Chondrocyte (in vitro differentiated cells): ENCODE data around the gene RALA. TPM values are rescaled to one million over a fixed set of nuclear protein-coding genes. Genes with fewer than 3 reads are reported as not detected.

Experiments
- DNase-seq: peaks from one replicate; pipeline ENCODE4 v3.0.0; 2021; ENCODE audit warnings: mixed read lengths, low spot score
- H3K27ac Mint-ChIP-seq: one replicate; pipeline ENCODE4 v1.8.0; 2021; ENCODE audit warnings: mild to moderate bottlenecking, moderate library complexity, mixed read lengths; ENCODE audit not compliant: unreplicated experiment
- H3K27me3 Mint-ChIP-seq: 2 replicates; pipeline ENCODE4 v1.8.0; 2021; ENCODE audit warnings: low read depth, mixed read lengths
- H3K36me3 Mint-ChIP-seq: 2 replicates; pipeline ENCODE4 v1.8.0; 2021; ENCODE audit warnings: low read depth, mixed read lengths
- H3K4me1 Mint-ChIP-seq: 2 replicates; pipeline ENCODE4 v1.8.0; 2021; ENCODE audit warnings: low read depth, mild to moderate bottlenecking, mixed read lengths
- H3K4me3 Mint-ChIP-seq: one replicate; pipeline ENCODE4 v1.8.0; 2021; ENCODE audit warnings: mild to moderate bottlenecking, moderate library complexity, mixed read lengths; ENCODE audit not compliant: unreplicated experiment
- H3K9me3 Mint-ChIP-seq: 2 replicates; pipeline ENCODE4 v1.8.0; 2021; ENCODE audit warnings: low read depth, mixed read lengths
- total RNA-seq: library from RNA; stranded (reverse); gene quantifications from 3 replicates; pipeline ENCODE4 v1.2.1, GENCODE V29; 2021
- TF ChIP-seq, protein P1 (sequence below): fragments of 200-600 bp; sonication (generic); IDR thresholded peaks from 2 replicates; pipeline ENCODE4 v1.5.0; 2021; ENCODE audit warnings: antibody characterized with exemption, mild to moderate bottlenecking, moderate library complexity

Gene RALA
- total RNA-seq, 1 donor from 2014 or later: 35.2 TPM

DNA sequence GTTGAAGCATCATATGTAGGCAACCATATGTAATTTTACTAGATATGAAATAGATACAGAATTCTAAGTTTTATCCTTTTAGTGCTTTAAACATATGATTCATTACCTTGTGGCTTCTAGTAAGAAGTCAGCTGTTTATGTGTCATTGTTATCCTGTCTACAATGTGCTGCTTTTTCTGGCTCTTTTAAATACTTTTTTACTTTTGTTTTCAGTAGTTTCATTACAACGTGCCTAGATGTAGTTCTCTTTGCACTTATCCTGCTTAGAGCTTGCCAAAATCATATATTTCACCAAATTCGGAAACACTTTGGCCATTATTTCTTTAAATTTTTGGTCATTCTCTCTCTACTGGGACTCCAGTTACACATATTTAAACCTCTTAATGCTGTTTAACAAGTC lies 30.8 kb upstream of the RALA start:
- H3K27ac Mint-ChIP-seq: peak overlapping the region; percentile 69
- TF ChIP-seq, protein P1, sequence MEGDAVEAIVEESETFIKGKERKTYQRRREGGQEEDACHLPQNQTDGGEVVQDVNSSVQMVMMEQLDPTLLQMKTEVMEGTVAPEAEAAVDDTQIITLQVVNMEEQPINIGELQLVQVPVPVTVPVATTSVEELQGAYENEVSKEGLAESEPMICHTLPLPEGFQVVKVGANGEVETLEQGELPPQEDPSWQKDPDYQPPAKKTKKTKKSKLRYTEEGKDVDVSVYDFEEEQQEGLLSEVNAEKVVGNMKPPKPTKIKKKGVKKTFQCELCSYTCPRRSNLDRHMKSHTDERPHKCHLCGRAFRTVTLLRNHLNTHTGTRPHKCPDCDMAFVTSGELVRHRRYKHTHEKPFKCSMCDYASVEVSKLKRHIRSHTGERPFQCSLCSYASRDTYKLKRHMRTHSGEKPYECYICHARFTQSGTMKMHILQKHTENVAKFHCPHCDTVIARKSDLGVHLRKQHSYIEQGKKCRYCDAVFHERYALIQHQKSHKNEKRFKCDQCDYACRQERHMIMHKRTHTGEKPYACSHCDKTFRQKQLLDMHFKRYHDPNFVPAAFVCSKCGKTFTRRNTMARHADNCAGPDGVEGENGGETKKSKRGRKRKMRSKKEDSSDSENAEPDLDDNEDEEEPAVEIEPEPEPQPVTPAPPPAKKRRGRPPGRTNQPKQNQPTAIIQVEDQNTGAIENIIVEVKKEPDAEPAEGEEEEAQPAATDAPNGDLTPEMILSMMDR: no peak
- H3K4me1 Mint-ChIP-seq: peaks cover 22% of the 10 kb centered on the region
- no peaks in the 10 kb centered on the region for H3K27me3 Mint-ChIP-seq
- H3K4me3 Mint-ChIP-seq: no peak overlapping the region
- no peaks in the 10 kb centered on the region for H3K36me3 Mint-ChIP-seq
- DNase-seq: no peak
- no peaks in the 10 kb centered on the region for H3K9me3 Mint-ChIP-seq

DNA sequence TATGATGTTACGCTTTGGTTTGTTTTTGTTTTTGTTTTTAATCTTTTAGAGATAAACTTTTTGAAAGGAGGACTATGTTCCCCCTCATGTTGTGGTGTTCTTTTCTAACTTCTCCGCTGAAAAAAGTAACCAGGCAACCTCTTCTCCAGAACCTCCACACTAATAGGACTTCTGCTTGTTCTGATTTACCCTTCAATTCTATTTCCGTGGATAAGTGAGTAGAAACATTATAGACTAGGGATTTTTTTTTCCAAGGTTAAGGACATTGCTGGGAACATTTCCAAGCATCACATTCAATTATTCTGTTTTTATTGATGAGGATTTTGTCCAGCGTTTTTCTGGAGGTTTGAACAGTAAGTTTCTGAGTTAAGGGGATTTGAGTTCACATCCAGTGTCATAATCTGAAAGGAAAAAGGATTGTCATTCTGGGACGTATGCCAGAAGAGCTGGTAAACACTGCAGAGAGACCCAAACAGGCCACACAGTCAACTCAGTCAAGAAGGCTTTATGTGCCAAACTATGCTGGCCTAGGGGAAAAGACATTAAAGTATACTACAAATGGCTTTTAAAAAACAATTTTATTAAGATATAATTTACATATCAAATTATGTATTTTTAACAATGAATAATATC lies 28.3 kb upstream of the RALA start:
- H3K27ac Mint-ChIP-seq: no peak overlapping the region

GRCh38 chr7:39602351-39602750 lies 21.0 kb upstream of the RALA start:
- TF ChIP-seq, protein P1: no peak
- Mint-ChIP-seq H3K36me3 (no peaks in the 10 kb centered on the region), H3K4me3 (no peak overlapping the region), H3K27me3 (no peaks in the 10 kb centered on the region), H3K9me3 (no peaks in the 10 kb centered on the region), H3K4me1 (no peaks in the 10 kb centered on the region), H3K27ac (no peak overlapping the region)
- no peak for DNase-seq

More for the DNA sequence above, 28.3 kb upstream of the RALA start:
- DNase-seq: no peak
- Mint-ChIP-seq H3K9me3 (no peaks in the 10 kb centered on the region), H3K36me3 (no peaks in the 10 kb centered on the region), H3K4me3 (no peak overlapping the region), H3K27me3 (no peaks in the 10 kb centered on the region), H3K4me1 (peaks cover 13% of the 10 kb centered on the region)
- TF ChIP-seq, protein P1: no peak

DNA sequence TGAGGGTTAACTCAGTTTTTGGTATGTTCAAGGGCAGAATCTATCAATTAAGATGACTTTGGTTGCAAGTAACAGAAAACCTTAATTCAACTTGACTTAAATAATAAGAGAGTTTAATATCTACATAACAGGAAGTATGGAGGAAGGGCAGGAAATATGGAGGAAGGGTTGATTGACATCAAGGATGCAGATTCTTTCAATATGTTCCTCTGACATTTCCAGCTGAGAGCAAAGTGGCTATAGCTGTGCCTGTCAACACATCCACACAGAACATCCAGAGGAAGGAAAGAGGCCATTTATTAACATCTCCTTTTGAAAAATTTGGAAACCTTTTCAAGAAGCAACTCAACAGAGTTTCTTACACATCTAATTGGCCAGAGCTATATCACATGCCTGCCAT lies 19.4 kb upstream of the RALA start:
- Mint-ChIP-seq H3K4me1 (peaks cover 5% of the 10 kb centered on the region), H3K9me3 (no peaks in the 10 kb centered on the region), H3K4me3 (no peak overlapping the region), H3K36me3 (no peaks in the 10 kb centered on the region), H3K27ac (no peak overlapping the region), H3K27me3 (no peaks in the 10 kb centered on the region)
- no peak for DNase-seq
- TF ChIP-seq, protein P1: no peak

GRCh38 chr7:39605087-39605486 lies 18.3 kb upstream of the RALA start:
- no peaks in the 10 kb centered on the region for H3K36me3 Mint-ChIP-seq
- H3K27ac Mint-ChIP-seq: no peak overlapping the region
- peaks cover 14% of the 10 kb centered on the region for H3K4me1 Mint-ChIP-seq
- H3K4me3 Mint-ChIP-seq: no peak overlapping the region
- H3K27me3 Mint-ChIP-seq: no peaks in the 10 kb centered on the region
- no peak for DNase-seq
- TF ChIP-seq, protein P1: no peak
- H3K9me3 Mint-ChIP-seq: no peaks in the 10 kb centered on the region
